ENCODE results near the gene ZSWIM3. TPM values are rescaled to one million over a fixed set of nuclear protein-coding genes. Genes with fewer than 3 reads are reported as not detected.

The ZSWIM3 gene
- polyA plus RNA-seq, 3 donors, result 5.1 to 5.5 (median 5.2) TPM

DNA sequence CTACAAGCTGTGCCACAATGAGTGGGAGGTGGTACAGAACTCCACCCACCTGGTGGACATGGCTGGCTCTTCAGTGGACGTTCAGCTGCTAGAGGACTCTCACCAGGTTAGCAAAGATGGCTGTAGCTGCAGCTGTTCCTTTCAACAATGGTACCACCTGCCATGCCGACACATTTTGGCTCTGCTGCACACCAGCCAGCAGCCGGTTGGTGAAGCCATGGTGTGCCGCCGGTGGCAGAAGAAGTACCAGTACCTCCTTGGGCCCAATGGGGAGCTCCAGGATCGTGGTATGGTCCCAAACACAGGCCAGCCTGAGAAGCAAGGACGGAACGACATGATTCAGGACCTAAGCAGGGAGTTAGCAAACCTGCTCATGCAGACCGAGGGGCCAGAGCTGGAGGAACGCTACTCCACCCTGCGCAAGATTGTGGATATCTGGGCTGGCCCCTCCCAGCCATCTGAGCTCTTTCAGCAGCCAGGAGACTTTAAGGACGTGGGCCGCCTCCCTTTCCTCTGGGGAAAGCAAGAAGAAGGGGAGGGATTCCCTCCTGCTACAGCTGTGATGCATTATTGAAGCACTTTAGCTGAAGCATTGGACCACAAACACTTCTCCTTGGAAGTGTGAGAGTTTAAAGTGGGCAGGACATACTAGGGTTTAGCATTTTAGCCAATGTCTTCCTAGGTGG lies 20.8 kb downstream of the ZSWIM3 start:
- no peak for DNase-seq (ENCODE audit: extremely low read depth in 1 of 11, low read depth in 9 of 11, low spot score in 4 of 11)

DNA sequence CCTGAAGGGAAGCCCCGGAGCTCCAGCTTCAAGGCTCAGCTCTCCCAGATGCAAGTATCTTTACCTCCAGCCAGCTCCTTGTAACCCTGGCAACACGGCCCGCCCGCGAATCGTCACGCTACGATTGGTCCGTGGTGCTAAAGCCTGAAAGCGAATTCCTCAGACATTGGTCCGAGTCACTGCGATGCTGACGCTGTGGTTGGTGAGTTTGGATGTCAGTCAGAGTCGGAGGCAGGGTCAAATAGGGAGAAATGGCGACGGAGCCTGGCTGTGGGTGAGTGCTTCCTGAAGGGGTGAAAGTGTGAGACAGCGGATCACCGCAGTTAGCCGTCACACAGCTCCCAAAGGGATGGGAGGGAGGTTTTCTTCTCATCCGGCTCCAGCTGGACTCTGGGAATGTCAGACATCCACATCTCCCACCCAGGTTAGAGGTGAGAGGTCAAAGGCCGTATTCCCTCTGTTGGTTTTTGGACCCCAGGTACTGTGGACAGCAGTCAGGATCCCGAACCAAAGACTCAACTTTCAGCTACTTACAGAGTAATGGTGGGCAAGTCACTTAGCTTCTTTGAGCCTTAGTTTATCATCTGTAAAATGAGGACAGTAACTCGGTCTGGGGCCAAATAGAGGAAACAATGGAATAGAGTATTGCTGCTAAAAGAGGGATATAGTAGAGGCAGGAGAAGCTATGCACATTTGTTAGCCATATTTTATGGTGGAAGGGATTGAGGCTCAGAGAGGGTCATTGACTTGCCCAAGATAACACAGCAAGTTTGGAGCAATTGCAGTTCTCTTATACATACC lies 23.8 kb downstream of the ZSWIM3 start, which contains the start of gene ZSWIM1:
ZSWIM1 (plus strand) TSS at position 240 of the 801 bp plus-strand sequence. CDS start 1,366 bp downstream, outside the sequence.
- DNase-seq (ENCODE audit: extremely low read depth in 1 of 11, low read depth in 9 of 11, low spot score in 4 of 11), result peak; percentile 99 to 100 (median 99)

DNA sequence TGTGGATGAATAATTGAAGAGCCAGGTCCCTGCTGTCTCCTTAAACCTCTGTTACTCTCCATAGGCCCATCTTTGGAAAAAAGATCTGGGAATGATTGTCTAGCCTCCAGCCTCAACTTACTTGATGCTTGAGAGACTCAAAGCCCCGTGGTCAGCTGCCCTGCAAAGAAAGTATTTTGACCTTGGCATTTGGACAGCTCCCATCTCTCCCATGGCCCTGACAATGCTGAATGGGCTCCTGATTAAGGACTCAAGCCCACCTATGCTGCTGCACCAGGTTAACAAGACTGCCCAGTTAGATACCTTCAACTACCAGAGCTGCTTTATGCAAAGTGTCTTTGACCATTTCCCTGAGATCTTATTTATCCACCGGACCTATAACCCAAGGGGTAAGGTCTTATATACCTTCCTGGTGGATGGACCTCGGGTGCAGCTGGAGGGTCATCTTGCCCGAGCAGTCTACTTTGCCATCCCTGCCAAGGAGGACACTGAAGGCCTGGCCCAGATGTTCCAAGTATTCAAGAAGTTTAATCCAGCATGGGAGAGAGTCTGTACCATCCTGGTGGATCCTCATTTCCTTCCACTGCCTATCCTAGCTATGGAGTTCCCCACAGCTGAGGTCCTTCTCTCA lies 25.2 kb downstream of the ZSWIM3 start:
- no peak for DNase-seq (ENCODE audit: extremely low read depth in 1 of 11, low read depth in 9 of 11, low spot score in 4 of 11)

DNA sequence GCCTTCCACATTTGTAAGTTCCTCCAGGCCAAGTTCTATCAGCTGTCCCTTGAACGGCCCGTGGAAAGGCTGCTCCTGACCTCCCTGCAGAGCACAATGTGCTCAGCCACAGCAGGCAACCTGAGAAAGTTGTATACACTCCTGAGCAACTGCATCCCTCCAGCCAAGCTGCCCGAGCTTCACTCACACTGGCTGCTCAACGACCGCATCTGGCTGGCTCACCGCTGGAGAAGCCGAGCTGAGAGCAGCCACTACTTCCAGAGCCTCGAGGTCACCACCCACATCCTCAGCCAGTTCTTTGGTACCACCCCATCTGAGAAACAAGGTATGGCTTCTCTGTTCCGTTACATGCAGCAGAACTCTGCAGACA lies 25.7 kb downstream of the ZSWIM3 start:
- DNase-seq (ENCODE audit: extremely low read depth in 1 of 11, low read depth in 9 of 11, low spot score in 4 of 11), result no peak

DNA sequence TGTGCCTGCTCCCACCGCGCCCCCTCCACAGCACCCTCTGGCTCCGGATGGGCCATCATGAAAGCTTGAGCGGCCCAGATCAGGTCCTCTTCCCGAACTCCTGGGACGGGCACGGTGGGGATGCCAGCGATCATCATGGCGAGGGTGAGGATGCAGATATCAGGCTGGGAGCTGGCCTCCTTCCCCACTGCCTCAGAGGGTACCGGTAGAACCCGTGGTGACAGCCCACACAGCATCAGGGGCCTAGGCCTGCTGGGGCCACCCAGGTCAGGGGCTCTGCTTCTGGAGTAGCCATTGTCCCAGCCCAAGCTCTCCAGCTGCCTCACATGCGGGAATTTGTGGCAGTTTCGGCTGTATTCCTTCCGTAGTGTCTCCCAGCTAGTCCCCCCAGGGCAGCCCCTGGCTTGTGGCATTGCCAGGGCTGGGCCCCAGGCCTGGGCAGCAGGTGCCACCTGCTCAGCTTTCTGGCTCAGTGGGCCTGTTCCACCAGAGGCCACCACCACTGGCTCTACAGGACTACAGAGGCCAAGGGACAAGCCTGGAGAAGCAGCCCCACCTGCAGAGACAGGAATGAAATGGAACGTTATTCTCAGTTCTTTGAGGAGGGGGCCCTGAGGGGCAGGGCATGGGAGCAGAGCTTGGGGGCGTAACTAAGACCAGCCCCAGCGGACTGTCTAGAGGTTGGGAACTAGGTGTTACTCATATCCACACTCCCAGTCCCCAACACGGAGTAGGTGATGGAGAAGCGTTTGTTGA lies 29.4 kb downstream of the ZSWIM3 start:
- no peak for DNase-seq (ENCODE audit: extremely low read depth in 1 of 11, low read depth in 9 of 11, low spot score in 4 of 11)

DNA sequence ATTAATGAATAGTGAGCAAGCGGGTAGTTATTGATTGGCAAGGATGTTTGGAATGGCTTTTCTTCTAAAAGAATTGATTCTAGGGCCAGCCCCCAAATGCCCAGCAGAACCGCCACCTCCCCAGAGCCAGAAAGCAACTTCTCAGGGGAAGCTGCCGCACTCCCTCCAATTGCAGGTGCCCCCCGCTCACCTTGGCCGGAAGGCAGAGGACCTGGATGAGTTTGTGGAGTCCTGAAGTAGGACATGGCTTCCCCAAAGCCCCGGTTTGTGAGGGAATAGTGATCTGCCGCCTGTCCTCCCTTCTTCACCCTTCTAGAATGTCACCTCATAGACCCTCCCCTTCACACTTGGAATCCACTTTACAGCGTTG lies 29.9 kb downstream of the ZSWIM3 start, which contains the start of gene SPATA25:
SPATA25 (minus strand) TSS at position 277 of the 370 bp plus-strand sequence; CDS start at position 245, 32 bp downstream.
- DNase-seq (ENCODE audit: extremely low read depth in 1 of 11, low read depth in 9 of 11, low spot score in 4 of 11), result no peak

DNA sequence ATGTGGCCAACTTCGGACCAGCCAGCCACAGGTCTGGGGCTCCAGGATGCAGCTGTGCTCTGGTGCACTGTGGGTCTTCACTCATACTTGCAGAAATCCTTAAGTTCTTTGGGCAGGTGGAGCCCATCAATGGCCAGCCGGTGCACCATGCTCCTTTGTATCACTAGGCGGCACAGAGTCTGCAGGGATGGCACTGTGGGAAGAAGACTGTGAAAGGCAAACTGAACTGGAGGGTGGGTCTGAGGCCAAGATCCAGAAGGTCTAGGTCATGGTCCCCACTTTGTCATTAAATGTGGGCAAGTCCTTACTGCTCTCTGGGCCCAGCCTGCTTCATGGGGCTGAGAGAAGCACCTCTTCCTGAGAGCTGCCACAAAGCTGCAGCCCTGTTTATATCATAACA lies 31.3 kb downstream of the ZSWIM3 start:
- no peak for DNase-seq (ENCODE audit: extremely low read depth in 1 of 11, low read depth in 9 of 11, low spot score in 4 of 11)

DNA sequence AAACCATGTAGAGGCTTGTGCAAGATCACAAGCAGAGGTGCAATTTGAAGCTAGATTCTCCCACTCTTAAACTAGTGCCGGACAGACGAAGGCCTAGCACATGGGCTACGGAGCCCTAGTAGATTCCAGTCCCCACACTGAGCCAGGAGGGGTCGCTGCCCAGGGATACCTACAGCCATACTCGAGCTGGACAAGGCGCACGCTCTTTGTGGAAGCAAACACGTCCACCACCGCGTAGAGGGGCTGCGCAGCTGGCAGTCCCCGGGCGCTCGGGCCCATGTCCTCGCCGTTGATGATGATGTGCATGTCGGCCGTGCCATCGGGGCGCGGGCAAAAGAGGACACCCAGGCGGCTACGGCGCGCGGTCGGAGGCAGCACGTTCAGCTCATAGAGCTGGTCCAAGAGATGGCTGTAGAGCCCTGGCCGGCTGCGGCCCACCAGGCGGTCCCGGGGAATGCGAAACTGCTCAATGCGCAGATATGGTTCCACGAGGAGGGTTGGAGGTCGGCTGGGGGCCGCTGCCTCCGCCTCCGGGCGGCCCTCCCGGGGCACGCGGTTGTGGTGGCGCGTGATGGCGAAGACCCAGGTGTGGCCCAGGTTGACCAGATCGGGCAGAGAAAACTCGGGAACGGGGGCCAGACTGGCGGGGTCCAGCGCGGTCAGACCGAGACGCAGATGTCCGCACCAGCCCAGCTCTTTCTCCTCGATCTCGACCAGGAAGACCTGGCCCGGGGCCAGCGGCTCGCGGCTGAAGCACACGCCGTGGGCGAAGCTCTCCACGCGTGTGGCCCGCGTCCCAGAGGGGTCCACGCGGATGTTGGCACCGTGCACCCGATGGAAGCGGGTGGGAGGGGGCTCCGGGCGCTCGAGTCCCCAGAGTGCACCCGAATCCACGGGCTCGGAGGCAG lies 32.9 kb downstream of the ZSWIM3 start:
- DNase-seq (ENCODE audit: extremely low read depth in 1 of 11, low read depth in 9 of 11, low spot score in 4 of 11), result peak in 10 of 11 donors; percentile 62 to 88 (median 79)

DNA sequence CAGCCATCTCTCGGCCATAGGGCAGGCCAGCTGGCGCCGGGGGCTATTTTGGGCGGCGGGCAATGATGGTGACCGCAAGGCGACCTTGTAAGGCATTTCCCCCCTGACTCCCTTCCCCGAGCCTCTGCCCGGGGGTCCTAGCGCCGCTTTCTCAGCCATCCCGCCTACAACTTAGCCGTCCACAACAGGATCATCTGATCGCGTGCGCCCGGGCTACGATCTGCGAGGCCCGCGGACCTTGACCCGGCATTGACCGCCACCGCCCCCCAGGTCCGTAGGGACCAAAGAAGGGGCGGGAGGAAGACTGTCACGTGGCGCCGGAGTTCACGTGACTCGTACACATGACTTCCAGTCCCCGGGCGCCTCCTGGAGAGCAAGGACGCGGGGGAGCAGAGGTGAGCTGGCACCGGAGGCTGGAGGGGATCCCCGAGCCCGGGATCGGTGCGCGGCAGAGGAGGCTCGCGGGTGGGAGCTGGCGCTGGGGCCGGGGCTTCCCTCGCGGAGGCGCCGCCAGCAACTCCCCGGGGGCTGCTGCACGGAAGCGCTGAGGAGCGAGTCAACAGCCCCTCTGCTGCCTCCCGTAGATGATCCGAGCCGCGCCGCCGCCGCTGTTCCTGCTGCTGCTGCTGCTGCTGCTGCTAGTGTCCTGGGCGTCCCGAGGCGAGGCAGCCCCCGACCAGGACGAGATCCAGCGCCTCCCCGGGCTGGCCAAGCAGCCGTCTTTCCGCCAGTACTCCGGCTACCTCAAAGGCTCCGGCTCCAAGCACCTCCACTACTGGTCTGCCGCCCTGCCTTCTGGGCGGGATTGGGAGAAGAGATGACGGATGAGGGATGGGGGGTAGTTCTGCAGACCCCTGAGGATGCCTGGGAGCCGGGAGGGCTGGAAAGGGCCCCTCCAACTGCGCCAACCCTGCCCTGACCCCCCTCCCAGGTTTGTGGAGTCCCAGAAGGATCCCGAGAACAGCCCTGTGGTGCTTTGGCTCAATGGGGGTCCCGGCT lies 33.9 kb downstream of the ZSWIM3 start, which contains the start of the genes CTSA and NEURL2:
CTSA (plus strand) TSS at position 351 of the 999 bp plus-strand sequence; CDS start at position 585, 234 bp downstream.
NEURL2 (minus strand) TSS at position 224 of the 999 bp plus-strand sequence; CDS start at position 7, 217 bp downstream.
- peak; percentile 77 to 90 (median 87) for DNase-seq (ENCODE audit: extremely low read depth in 1 of 11, low read depth in 9 of 11, low spot score in 4 of 11)

DNA sequence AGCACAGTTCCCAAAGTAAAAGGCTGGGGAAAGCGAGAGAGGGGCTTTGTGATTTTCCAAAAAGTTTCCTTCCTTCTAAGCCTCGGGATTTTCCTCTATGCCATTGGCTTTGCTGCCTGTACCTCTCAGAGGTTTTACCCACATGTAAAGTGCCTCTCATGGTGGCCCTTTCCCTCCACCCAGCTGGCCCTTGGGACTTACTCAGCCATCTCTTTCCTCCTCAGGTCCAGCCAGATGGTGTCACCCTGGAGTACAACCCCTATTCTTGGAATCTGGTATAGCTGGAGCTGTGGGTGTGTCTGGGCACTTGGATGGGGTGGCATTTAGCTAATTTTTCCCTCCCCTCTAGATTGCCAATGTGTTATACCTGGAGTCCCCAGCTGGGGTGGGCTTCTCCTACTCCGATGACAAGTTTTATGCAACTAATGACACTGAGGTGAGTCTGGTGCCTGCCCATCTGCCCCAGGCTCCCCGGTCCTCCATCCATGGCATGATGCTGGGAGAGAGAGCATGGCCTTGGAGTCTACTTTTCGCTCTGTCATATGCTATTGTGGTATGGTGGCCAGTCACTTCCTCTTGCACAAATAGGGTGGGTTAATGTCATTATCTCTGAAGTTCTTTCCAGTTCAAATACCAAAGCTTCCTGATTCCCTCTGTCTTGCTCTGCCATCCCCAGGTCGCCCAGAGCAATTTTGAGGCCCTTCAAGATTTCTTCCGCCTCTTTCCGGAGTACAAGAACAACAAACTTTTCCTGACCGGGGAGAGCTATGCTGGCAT lies 34.8 kb downstream of the ZSWIM3 start:
- DNase-seq (ENCODE audit: extremely low read depth in 1 of 11, low read depth in 9 of 11, low spot score in 4 of 11), result no peak

DNA sequence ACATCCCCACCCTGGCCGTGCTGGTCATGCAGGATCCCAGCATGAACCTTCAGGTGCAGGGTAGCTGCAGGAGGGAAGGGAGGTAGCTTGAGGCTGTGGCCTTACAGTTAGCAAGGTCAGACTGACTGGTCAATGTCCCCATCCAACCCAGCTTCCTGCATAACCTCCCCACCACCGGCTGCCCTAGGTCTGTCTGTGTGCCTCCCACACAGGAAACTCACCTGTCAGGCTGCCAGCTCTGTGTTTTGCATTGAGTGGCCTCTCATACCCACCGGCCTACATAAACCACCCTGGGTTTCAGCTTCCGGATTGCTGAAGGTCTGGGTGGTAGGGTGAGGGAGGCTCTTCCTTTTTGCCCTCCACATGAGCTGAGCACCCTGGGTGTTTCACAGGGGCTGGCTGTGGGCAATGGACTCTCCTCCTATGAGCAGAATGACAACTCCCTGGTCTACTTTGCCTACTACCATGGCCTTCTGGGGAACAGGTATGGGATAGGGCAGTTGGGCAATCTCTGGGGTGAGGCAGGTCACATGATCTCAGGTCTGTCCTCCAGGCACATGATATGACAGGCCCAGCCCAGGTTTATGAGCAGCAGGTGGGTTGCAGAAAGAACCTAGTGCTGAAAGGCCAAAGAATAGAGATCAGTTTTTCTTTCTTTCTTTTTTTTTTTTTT lies 35.5 kb downstream of the ZSWIM3 start:
- no peak for DNase-seq (ENCODE audit: extremely low read depth in 1 of 11, low read depth in 9 of 11, low spot score in 4 of 11)

DNA sequence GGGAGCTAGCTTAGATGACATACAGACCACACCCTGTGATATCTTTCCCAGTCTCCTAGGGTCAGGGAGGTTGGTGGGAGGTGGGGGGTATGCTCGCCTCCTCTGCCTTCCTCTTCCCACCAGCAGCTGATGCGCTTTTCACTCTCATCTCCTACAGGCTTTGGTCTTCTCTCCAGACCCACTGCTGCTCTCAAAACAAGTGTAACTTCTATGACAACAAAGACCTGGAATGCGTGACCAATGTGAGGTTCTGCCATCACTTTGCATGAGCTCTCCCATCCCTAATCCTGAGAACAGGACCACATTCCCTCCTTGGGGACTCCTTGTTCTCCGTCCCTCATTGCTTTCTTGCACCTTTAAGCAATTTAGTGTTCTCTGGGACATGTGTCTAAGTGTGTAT lies 36.4 kb downstream of the ZSWIM3 start:
- DNase-seq (ENCODE audit: extremely low read depth in 1 of 11, low read depth in 9 of 11, low spot score in 4 of 11), result no peak

DNA sequence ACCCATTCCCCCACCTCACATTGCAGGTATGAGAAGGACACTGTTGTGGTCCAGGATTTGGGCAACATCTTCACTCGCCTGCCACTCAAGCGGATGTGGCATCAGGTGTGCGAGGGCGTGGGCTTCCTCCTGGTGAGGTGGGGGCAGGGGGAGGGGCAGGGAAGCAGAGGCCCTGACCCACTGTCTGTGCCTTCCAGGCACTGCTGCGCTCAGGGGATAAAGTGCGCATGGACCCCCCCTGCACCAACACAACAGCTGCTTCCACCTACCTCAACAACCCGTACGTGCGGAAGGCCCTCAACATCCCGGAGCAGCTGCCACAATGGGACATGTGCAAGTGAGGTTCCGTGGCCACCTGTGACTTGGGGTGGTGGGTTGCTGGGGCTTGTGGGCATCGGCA lies 37.4 kb downstream of the ZSWIM3 start:
- DNase-seq (ENCODE audit: extremely low read depth in 1 of 11, low read depth in 9 of 11, low spot score in 4 of 11), result no peak

DNA sequence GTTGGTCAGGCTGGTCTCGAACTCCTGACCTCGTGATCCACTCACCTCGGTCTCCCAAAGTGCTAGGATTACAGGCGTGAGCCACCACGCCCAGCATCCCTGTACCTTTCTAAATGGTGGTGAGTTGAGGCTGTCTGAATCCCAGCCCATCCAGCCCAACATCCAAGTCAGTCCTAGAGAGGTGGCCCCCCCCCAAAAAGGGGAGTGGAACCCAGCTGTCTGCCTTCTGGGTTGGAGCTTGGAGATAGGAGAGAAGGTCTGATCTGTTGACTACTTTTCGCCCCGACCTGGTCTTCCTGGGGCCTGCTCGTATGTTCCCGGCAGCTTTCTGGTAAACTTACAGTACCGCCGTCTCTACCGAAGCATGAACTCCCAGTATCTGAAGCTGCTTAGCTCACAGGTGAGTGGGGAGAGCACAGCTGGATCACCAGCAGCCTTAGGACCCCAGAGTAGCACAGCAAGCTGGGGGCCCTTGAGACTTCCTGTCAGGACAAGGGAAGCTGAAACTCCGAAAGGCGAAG lies 39.3 kb downstream of the ZSWIM3 start:
- no peak for DNase-seq (ENCODE audit: extremely low read depth in 1 of 11, low read depth in 9 of 11, low spot score in 4 of 11)

DNA sequence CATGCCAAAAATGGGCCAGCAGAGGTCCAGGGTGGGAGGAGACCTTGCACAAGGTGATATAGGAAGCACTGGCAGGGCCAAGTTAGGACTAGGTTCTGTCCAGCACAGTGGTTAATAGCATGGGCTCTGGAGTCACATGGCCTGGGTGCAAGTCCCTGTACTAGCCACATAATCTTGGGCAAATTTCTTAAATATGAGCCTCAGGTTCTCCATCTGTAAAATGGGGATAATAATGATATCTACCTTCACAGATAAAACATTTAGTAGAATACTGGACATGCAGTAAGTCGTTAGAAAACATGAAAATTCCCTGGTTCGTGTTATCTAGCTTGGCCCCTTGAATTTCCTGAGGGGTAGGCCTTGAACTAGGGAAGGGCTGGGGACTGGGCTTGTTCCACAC lies 39.9 kb downstream of the ZSWIM3 start:
- no peak for DNase-seq (ENCODE audit: extremely low read depth in 1 of 11, low read depth in 9 of 11, low spot score in 4 of 11)

Data from renal cortex interstitium (tissue), 11 donors.